Measurements from ENCODE around the gene GALC. TPM values are rescaled to one million over a fixed set of nuclear protein-coding genes. Genes with fewer than 3 reads are reported as not detected.

The GALC gene
- total RNA-seq, 1 experiment from 2014 or later: 10.7 TPM

DNA sequence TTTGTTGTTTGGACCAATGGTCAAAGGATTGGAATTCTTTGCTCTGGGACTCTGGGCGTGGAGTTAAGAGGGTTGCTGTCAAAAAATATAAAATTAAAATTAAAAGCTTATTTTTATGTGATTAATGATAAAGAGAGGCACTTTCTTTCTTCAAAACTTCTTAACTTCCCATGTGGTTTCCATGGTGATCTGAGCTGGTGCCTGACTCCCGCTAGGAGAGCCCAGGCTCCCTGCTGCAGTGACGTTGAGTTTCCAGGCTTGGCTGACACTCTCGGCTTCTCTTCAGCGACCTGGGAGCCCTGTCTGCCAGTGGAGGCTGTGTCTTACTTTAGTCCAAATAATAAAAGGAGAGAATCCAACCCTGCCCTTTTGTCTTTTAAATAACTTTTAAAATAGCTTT, 84.4 kb downstream of the GALC start:
- TF ChIP-seq ZNF263 (CRISPR knock-in tag; IDR thresholded peaks at IDR 0.05; ENCODE audit: low read depth) (no peak), FOXP1 (CRISPR knock-in tag; IDR thresholded peaks at IDR 0.05; ENCODE audit: borderline replicate concordance) (no peak), TCF7 (CRISPR knock-in tag; IDR thresholded peaks at IDR 0.05; ENCODE audit: low read depth) (no peak), RORB (CRISPR knock-in tag; IDR thresholded peaks at IDR 0.05) (no peak), SP1 (CRISPR knock-in tag; conservative IDR thresholded peaks at IDR 0.05) (no peak)
- TF ChIP-seq, protein P1, sequence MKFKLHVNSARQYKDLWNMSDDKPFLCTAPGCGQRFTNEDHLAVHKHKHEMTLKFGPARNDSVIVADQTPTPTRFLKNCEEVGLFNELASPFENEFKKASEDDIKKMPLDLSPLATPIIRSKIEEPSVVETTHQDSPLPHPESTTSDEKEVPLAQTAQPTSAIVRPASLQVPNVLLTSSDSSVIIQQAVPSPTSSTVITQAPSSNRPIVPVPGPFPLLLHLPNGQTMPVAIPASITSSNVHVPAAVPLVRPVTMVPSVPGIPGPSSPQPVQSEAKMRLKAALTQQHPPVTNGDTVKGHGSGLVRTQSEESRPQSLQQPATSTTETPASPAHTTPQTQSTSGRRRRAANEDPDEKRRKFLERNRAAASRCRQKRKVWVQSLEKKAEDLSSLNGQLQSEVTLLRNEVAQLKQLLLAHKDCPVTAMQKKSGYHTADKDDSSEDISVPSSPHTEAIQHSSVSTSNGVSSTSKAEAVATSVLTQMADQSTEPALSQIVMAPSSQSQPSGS (CRISPR knock-in tag; IDR thresholded peaks at IDR 0.05; ENCODE audit: borderline replicate concordance, low read depth): no peak
- TF ChIP-seq, protein P2, sequence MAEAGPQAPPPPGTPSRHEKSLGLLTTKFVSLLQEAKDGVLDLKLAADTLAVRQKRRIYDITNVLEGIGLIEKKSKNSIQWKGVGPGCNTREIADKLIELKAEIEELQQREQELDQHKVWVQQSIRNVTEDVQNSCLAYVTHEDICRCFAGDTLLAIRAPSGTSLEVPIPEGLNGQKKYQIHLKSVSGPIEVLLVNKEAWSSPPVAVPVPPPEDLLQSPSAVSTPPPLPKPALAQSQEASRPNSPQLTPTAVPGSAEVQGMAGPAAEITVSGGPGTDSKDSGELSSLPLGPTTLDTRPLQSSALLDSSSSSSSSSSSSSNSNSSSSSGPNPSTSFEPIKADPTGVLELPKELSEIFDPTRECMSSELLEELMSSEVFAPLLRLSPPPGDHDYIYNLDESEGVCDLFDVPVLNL (CRISPR knock-in tag; IDR thresholded peaks at IDR 0.05; ENCODE audit: borderline replicate concordance, low read depth): no peak
- TF ChIP-seq, protein P3, sequence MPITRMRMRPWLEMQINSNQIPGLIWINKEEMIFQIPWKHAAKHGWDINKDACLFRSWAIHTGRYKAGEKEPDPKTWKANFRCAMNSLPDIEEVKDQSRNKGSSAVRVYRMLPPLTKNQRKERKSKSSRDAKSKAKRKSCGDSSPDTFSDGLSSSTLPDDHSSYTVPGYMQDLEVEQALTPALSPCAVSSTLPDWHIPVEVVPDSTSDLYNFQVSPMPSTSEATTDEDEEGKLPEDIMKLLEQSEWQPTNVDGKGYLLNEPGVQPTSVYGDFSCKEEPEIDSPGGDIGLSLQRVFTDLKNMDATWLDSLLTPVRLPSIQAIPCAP (CRISPR knock-in tag; IDR thresholded peaks at IDR 0.05): no peak
- TF ChIP-seq, protein P4, sequence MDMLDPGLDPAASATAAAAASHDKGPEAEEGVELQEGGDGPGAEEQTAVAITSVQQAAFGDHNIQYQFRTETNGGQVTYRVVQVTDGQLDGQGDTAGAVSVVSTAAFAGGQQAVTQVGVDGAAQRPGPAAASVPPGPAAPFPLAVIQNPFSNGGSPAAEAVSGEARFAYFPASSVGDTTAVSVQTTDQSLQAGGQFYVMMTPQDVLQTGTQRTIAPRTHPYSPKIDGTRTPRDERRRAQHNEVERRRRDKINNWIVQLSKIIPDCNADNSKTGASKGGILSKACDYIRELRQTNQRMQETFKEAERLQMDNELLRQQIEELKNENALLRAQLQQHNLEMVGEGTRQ (CRISPR knock-in tag; IDR thresholded peaks at IDR 0.05): no peak
- no peak overlapping the region for H3K4me3 Mint-ChIP-seq
- H3K36me3 Mint-ChIP-seq: peaks cover 4% of the 10 kb centered on the region; the same call in 1 of the 2 replicates
- H3K27ac Mint-ChIP-seq: no peak overlapping the region
- CTCF ChIA-PET: no interaction called here
- ATAC-seq (no peak), DNase-seq (ENCODE audit: low spot score) (no peak)
- POLR2A ChIA-PET: no interaction called here
- H3K27me3 Mint-ChIP-seq (ENCODE audit: low read depth): no peaks in the 10 kb centered on the region
- H3K4me1 Mint-ChIP-seq: no peaks in the 10 kb centered on the region
- peaks cover 33% of the 10 kb centered on the region for H3K9me3 Mint-ChIP-seq

DNA sequence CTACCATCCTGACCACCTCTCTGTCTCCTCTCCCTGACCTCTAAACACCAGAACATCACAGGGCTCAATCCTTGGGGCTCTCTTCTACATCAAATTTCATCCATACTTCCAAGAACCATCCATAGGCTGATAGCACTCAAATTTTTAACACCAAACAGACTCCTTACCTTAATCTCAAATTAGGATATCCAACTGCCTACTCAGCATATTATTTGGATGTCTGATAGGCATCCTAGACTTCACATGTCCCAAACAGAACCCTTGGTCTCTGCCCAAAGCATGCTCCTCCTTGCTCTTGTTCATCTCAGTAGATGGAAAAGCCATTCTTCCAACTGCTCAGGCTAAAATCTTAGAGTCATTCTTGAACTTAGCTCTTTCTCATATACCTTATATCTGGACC, 91.3 kb downstream of the GALC start:
- POLR2A ChIA-PET: no interaction called here
- ATAC-seq: no peak
- TF ChIP-seq TEAD4 (CRISPR knock-in tag; IDR thresholded peaks at IDR 0.05) (no peak), ZNF281 (CRISPR knock-in tag; IDR thresholded peaks at IDR 0.05) (no peak), CBFB (CRISPR knock-in tag; IDR thresholded peaks at IDR 0.05; ENCODE audit: low read depth) (no peak), HMGA2 (CRISPR knock-in tag; IDR thresholded peaks at IDR 0.05) (no peak), PRRX2 (CRISPR knock-in tag; IDR thresholded peaks at IDR 0.05) (no peak), NR1H2 (CRISPR knock-in tag; IDR thresholded peaks at IDR 0.05) (no peak), ZNF232 (CRISPR knock-in tag; IDR thresholded peaks at IDR 0.05) (no peak), TCF7 (CRISPR knock-in tag; IDR thresholded peaks at IDR 0.05; ENCODE audit: low read depth) (no peak), NFYB (CRISPR knock-in tag; conservative IDR thresholded peaks at IDR 0.05; ENCODE audit: low read depth) (no peak)
- TF ChIP-seq, protein P5, sequence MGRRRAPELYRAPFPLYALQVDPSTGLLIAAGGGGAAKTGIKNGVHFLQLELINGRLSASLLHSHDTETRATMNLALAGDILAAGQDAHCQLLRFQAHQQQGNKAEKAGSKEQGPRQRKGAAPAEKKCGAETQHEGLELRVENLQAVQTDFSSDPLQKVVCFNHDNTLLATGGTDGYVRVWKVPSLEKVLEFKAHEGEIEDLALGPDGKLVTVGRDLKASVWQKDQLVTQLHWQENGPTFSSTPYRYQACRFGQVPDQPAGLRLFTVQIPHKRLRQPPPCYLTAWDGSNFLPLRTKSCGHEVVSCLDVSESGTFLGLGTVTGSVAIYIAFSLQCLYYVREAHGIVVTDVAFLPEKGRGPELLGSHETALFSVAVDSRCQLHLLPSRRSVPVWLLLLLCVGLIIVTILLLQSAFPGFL (CRISPR knock-in tag; IDR thresholded peaks at IDR 0.05; ENCODE audit: borderline replicate concordance): no peak
- TF ChIP-seq, protein P3 (CRISPR knock-in tag; IDR thresholded peaks at IDR 0.05): no peak
- TF ChIP-seq, protein P6, sequence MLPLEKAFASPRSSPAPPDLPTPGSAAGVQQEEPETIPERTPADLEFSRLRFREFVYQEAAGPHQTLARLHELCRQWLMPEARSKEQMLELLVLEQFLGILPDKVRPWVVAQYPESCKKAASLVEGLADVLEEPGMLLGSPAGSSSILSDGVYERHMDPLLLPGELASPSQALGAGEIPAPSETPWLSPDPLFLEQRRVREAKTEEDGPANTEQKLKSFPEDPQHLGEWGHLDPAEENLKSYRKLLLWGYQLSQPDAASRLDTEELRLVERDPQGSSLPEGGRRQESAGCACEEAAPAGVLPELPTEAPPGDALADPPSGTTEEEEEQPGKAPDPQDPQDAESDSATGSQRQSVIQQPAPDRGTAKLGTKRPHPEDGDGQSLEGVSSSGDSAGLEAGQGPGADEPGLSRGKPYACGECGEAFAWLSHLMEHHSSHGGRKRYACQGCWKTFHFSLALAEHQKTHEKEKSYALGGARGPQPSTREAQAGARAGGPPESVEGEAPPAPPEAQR (CRISPR knock-in tag; IDR thresholded peaks at IDR 0.05): no peak
- TF ChIP-seq, protein P4 (CRISPR knock-in tag; IDR thresholded peaks at IDR 0.05): no peak
- TF ChIP-seq, protein P7, sequence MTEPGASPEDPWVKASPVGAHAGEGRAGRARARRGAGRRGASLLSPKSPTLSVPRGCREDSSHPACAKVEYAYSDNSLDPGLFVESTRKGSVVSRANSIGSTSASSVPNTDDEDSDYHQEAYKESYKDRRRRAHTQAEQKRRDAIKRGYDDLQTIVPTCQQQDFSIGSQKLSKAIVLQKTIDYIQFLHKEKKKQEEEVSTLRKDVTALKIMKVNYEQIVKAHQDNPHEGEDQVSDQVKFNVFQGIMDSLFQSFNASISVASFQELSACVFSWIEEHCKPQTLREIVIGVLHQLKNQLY (CRISPR knock-in tag; IDR thresholded peaks at IDR 0.05): no peak

More for the DNA sequence above, 91.3 kb downstream of the GALC start:
- CTCF ChIA-PET: no interaction called here
- Mint-ChIP-seq H3K27me3 (ENCODE audit: low read depth) (no peaks in the 10 kb centered on the region), H3K4me3 (no peak overlapping the region), H3K27ac (no peak overlapping the region), H3K36me3 (no peaks in the 10 kb centered on the region), H3K9me3 (0 out of 2 replicates have a peak, but pooled peaks cover 4% of the 10 kb centered on the region), H3K4me1 (no peaks in the 10 kb centered on the region)
- no peak for DNase-seq (ENCODE audit: low spot score)

All from WTC11 (cell line).